ENCODE results near the gene ADAMTS9. TPM values are rescaled to one million over a fixed set of nuclear protein-coding genes. Genes with fewer than 3 reads are reported as not detected.

ADAMTS9 gene
- polyA plus RNA-seq, 1 donor from 2014 or later = 0.32 TPM

DNA sequence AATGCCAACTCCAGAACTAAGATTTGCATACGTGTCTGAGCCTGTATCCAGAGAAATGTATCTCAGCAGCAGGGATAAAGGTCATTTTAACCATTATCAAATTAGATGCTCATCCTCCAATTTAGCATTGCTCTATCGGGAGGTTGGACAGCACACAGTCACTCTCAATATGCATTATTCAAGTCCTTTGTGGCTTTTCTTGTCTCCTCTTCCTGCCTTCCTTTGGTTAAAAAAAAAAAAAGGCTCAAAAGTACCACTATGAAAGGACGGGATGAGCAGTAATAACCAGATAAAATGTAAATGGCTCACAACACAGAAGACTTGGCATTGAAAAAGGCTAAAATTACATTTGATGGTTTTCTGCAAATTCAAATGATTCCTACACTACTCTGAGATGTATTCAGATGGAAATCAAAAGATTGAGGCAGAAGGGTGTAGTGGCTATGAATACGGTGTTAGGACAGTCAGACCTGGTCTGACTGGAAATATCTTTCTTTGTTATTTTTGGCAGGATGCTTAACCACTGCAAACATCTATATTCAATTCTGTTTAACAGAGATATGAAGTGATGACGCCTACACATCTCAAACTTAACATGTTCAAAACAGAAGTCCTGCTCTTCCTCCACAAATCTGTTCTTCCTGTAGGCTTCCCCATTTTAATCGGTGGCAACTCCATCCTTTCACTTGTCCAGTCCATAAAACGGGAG is 109.6 kb downstream of the ADAMTS9 start:
- H3K36me3 ChIP-seq (ENCODE audit: insufficient read depth, low read length) = no peaks in the 10 kb centered on the region
- H3K79me2 ChIP-seq (replicated peaks; ENCODE audit: insufficient read depth, low read length) = no peaks in the 10 kb centered on the region
- H3K27me3 ChIP-seq (ENCODE audit: insufficient read depth, low read depth, low read length) = no peaks in the 10 kb centered on the region
- TF ChIP-seq EP300 (conservative IDR thresholded peaks at IDR 0.05; ENCODE audit: poor library complexity, severe bottlenecking) (no peak), POLR2AphosphoS5 (IDR thresholded peaks at IDR 0.05) (no peak)
- no peaks in the 10 kb centered on the region for H3K9me3 ChIP-seq (ENCODE audit: low read length)
- no peak overlapping the region for H3K27ac ChIP-seq (ENCODE audit: low read length)
- H3K4me2 ChIP-seq (ENCODE audit: low read length) = no peak overlapping the region
- H3K4me3 ChIP-seq (ENCODE audit: low read length) = no peak overlapping the region
- H3K9ac ChIP-seq (ENCODE audit: low read length) = no peak overlapping the region
- no peak overlapping the region for H2AFZ ChIP-seq (ENCODE audit: low read depth, low read length)
- H3K9me2 ChIP-seq (ENCODE audit: insufficient read depth, low read length) = no peaks in the 10 kb centered on the region
- no peaks in the 10 kb centered on the region for H4K20me1 ChIP-seq (ENCODE audit: insufficient read depth)
- no peaks in the 10 kb centered on the region for H3F3A ChIP-seq (ENCODE audit: insufficient read depth, low read length, poor library complexity, severe bottlenecking)

GRCh38 chr3:64576211-64576775 is 111.5 kb downstream of the ADAMTS9 start:
- Histone ChIP-seq H3K9ac (ENCODE audit: low read length) (no peak overlapping the region), H3K27me3 (ENCODE audit: insufficient read depth, low read depth, low read length) (no peaks in the 10 kb centered on the region), H3K4me2 (ENCODE audit: low read length) (no peak overlapping the region), H4K20me1 (ENCODE audit: insufficient read depth) (no peaks in the 10 kb centered on the region), H2AFZ (ENCODE audit: low read depth, low read length) (no peak overlapping the region), H3K9me3 (ENCODE audit: low read length) (no peaks in the 10 kb centered on the region), H3F3A (ENCODE audit: insufficient read depth, low read length, poor library complexity, severe bottlenecking) (no peaks in the 10 kb centered on the region), H3K36me3 (ENCODE audit: insufficient read depth, low read length) (no peaks in the 10 kb centered on the region), H3K79me2 (replicated peaks; ENCODE audit: insufficient read depth, low read length) (no peaks in the 10 kb centered on the region), H3K9me2 (ENCODE audit: insufficient read depth, low read length) (no peaks in the 10 kb centered on the region), H3K27ac (ENCODE audit: low read length) (no peak overlapping the region), H3K4me3 (ENCODE audit: low read length) (no peak overlapping the region)
- TF ChIP-seq TAF1 (IDR thresholded peaks at IDR 0.05; ENCODE audit: low read depth) = no peak
- TF ChIP-seq SMC3 (conservative IDR thresholded peaks at IDR 0.05; ENCODE audit: poor library complexity) = no peak
- TF ChIP-seq POLR2AphosphoS5 (IDR thresholded peaks at IDR 0.05) = no peak
- no peak for TF ChIP-seq EP300 (conservative IDR thresholded peaks at IDR 0.05; ENCODE audit: poor library complexity, severe bottlenecking)
- no peak for TF ChIP-seq EZH2 (IDR thresholded peaks at IDR 0.05; ENCODE audit: borderline replicate concordance, insufficient read depth, low read length, poor library complexity, severe bottlenecking)
- no peak for TF ChIP-seq REST (IDR thresholded peaks at IDR 0.05; ENCODE audit: borderline replicate concordance)
- no peak for TF ChIP-seq MXI1 (conservative IDR thresholded peaks at IDR 0.05; ENCODE audit: poor library complexity, severe bottlenecking)
- no peak for TF ChIP-seq CTCF (IDR thresholded peaks at IDR 0.05; ENCODE audit: poor library complexity, severe bottlenecking)
- TF ChIP-seq RAD21 (conservative IDR thresholded peaks at IDR 0.05) = no peak
